ENCODE measurements around the gene MYO3B.

MYO3B gene

DNA sequence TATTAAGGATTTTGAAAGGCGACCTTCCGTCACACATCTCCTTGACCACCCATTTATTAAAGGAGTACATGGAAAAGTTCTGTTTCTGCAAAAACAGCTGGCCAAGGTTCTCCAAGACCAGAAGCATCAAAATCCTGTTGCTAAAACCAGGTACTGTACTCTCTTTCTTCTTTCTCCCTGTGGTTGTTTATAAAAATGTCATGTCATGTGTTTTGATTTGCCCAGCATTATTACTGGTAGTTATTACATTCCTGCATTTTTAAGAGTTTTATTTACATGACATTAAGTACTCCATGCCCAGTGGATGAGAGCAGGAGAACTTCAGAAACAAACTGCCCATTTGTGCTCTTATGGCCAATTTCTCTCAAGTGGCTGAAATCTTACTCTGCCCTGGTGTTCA, 191.3 kb downstream of the MYO3B start:
- H3K4me3 ChIP-seq (ENCODE audit: low read length): no peak overlapping the region
- TF ChIP-seq, protein P1, sequence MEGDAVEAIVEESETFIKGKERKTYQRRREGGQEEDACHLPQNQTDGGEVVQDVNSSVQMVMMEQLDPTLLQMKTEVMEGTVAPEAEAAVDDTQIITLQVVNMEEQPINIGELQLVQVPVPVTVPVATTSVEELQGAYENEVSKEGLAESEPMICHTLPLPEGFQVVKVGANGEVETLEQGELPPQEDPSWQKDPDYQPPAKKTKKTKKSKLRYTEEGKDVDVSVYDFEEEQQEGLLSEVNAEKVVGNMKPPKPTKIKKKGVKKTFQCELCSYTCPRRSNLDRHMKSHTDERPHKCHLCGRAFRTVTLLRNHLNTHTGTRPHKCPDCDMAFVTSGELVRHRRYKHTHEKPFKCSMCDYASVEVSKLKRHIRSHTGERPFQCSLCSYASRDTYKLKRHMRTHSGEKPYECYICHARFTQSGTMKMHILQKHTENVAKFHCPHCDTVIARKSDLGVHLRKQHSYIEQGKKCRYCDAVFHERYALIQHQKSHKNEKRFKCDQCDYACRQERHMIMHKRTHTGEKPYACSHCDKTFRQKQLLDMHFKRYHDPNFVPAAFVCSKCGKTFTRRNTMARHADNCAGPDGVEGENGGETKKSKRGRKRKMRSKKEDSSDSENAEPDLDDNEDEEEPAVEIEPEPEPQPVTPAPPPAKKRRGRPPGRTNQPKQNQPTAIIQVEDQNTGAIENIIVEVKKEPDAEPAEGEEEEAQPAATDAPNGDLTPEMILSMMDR (IDR thresholded peaks at IDR 0.05; ENCODE audit: insufficient read depth, low read depth, low read length, missing control alignments): no peak
- no peak for DNase-seq (ENCODE audit: low read depth)

DNA sequence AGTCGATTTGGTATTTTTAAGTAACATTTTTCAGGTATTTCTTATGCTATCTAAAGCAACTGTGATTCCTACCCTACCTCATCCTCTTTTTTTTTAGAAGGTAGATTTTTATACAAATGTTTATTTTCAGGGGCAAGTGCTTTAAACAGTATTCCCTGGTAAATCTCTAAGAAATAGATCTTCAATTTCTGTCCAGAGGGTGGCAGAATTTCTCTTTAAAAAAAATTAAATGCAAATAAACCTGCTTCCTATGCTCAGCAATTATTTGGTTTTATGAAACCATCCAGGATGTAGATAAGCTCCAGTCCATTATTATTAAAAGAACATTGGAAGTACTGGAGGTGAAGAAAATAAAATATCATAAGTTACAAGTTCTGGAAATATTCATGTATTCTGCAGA, 191.9 kb downstream of the MYO3B start:
- TF ChIP-seq, protein P1 (IDR thresholded peaks at IDR 0.05; ENCODE audit: insufficient read depth, low read depth, low read length, missing control alignments): no peak
- DNase-seq (ENCODE audit: low read depth): peak; percentile 23
- H3K4me3 ChIP-seq (ENCODE audit: low read length): no peak overlapping the region

DNA sequence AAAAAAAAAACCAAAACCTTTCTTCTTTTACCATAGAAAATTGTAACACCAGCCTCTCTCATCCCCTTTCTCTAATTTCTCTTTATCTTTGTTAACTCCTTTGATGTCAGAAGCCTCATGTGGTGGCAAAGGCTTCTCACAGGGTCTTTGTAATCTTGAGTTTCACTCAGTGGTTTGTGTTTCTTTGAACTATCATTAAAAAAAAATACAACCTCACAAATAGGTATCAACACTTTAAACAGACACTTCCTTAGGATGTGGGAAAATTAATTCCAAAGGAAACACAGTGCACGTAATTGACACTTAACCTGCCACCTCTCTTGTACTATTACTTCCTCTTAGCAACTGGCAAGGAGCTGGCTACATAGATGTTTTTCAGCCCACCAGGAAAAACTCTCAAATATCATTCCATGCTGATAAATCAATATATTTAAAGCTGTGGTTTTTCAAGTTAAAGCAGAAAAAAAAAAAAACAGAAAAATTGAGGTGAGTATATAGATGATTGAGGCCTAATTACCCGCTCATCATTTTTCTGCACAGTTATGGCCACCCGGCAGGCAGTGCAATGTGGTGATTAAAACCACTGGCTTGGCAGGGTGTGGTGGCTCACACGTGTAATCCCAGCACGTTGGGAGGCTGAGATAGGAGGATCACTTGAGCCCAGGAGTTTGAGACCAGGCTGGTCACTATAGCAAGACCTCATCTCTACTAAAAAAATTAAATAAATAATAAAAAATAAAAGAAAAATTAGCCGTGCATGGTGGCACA, 193.5 kb downstream of the MYO3B start:
- no peak overlapping the region for H3K4me3 ChIP-seq (ENCODE audit: low read length)
- TF ChIP-seq, protein P1 (IDR thresholded peaks at IDR 0.05; ENCODE audit: insufficient read depth, low read depth, low read length, missing control alignments): no peak
- DNase-seq (ENCODE audit: low read depth): no peak

DNA sequence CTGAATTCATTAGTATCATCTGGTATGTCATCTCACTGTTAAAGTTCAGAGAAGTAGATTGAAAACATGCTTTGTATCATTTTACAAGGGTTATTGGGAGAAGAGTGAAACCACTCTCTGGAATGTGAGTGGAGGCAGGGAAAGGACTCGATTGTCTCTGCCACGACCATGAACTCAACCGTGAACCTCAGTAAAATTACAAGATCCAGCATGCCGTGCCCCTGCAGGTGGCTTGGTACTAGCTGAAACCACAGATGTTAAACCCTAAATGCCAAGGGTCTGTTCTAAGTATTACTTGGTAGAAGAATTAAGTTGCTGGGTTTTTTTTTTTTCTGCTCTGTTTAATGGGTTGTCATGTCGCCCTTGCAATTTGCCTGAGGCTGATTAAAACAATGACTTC, 197.2 kb downstream of the MYO3B start:
- TF ChIP-seq, protein P1 (IDR thresholded peaks at IDR 0.05; ENCODE audit: insufficient read depth, low read depth, low read length, missing control alignments): no peak
- no peak overlapping the region for H3K4me3 ChIP-seq (ENCODE audit: low read length)
- peak; percentile 40 for DNase-seq (ENCODE audit: low read depth)

DNA sequence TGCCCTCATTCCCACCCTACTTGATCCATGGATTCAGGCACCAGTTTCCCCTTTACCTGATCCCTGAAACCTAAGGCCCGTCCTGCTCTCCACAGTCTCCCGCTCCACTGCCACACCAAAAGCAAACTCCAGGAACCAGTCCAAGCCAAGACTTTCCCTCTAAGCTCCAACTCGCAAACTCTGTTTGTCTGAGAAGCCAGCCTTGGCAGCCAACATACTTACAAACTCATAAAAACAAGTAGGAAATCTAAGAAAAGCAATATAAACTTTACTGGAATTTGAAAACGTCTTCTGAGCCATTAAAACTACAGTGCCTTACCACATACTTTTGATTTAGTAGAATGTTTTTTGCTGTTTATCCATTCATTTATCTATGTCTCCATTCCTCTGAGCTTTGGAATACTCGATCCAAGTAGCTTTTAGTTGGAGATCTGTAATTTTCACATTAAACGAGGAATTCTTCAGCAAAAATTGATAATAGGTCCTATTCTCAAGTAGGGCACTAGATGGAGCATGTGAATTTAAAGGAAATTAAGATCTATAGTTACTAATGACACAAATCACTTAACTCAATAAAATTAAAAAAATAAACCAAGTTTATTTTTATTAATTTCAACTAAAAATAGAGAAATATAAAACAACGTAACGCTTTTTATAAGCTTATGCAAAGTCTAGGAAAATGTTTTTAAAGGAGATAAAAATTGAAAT, 199.7 kb downstream of the MYO3B start:
- TF ChIP-seq, protein P1 (IDR thresholded peaks at IDR 0.05; ENCODE audit: insufficient read depth, low read depth, low read length, missing control alignments): no peak
- no peak for DNase-seq (ENCODE audit: low read depth)
- H3K4me3 ChIP-seq (ENCODE audit: low read length): no peak overlapping the region

DNA sequence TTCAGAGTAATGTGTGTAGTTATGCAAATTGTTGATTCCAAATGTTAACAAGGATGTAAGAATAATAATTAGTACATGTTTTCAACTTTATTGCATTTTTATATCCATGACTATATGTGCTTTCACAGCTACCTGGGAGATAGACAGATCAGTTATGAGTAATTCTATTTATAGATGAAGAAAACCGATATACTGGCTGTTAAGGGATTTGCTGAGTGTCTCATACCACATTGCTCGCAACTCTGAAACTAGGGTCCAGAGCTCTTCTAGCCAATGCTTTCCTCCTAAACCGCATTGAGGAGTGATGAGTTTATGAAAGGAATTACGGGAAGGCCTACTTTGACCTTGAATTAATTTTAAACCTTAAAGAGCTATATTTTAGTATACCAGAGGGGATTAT, 202.3 kb downstream of the MYO3B start:
- H3K4me3 ChIP-seq (ENCODE audit: low read length): no peak overlapping the region
- TF ChIP-seq, protein P1 (IDR thresholded peaks at IDR 0.05; ENCODE audit: insufficient read depth, low read depth, low read length, missing control alignments): no peak
- no peak for DNase-seq (ENCODE audit: low read depth)

Measured in epithelial cell of esophagus (primary cell).